Spleen (tissue), 11 donors: Measurements from ENCODE around the gene RC3H1. TPM values are rescaled to one million over a fixed set of nuclear protein-coding genes. Genes with fewer than 3 reads are reported as not detected.
"Not testable (repeated sequence)": the region's sequence is repeated elsewhere in the genome, so short reads cannot be mapped to it uniquely, and the experiment has no call there.

ENCODE experiments used
- DNase-seq: peaks from one replicate; pipeline ENCODE4 v3.0.0-alpha.2; 2020
- H3K27ac ChIP-seq, 8 donors: fragments of 200-600 bp; sonication (generic) in 7 of 8; 1 replicate in 4 of 8; 2 replicates in 4 of 8; pipeline versions ENCODE4 v1.5.0 to v1.8.0; 2016 to 2021; ENCODE audit warnings: inconsistent platforms in 4 of 8, mild to moderate bottlenecking in 4 of 8, moderate library complexity in 1 of 8
- H3K27me3 ChIP-seq, 7 donors: fragments of 200-600 bp; sonication (generic) in 6 of 7; replicated peaks in 1 of 7; 1 replicate in 4 of 7; 2 replicates in 3 of 7; pipeline versions ENCODE4 v1.5.0 to v1.8.0; 2016 to 2021; ENCODE audit warnings: inconsistent platforms in 3 of 7, mild to moderate bottlenecking in 1 of 7
- H3K36me3 ChIP-seq, 6 donors: fragments of 200-600 bp; sonication (generic) in 5 of 6; 1 replicate in 4 of 6; 2 replicates in 2 of 6; pipeline versions ENCODE4 v1.5.0 to v1.8.0; 2016 to 2021; ENCODE audit warnings: inconsistent platforms in 2 of 6
- H3K4me1 ChIP-seq, 6 donors: fragments of 200-600 bp; sonication (generic) in 5 of 6; 1 replicate in 3 of 6; 2 replicates in 3 of 6; pipeline versions ENCODE4 v1.5.0 to v1.8.0; 2016 to 2021; ENCODE audit warnings: inconsistent platforms in 3 of 6
- H3K4me3 ChIP-seq, 8 donors: fragments of 200-600 bp; sonication (generic) in 7 of 8; 1 replicate in 4 of 8; 2 replicates in 4 of 8; pipeline versions ENCODE4 v1.5.0 to v1.8.0; 2016 to 2021; ENCODE audit warnings: inconsistent platforms in 4 of 8, mild to moderate bottlenecking in 4 of 8, moderate library complexity in 2 of 8
- H3K9me3 ChIP-seq, 8 donors: fragments of 200-600 bp; sonication (generic) in 7 of 8; 1 replicate in 4 of 8; 2 replicates in 4 of 8; pipeline versions ENCODE4 v1.5.0 to v1.8.0; 2016 to 2021; ENCODE audit warnings: inconsistent platforms in 4 of 8
- CTCF ChIP-seq, 11 experiments: fragments of 200-600 bp in 7 of 11; fragments of 450-650 bp in 4 of 11; sonication (generic) in 4 of 11; IDR thresholded peaks in 8 of 11; conservative IDR thresholded peaks in 3 of 11; 1 replicate in 7 of 11; 2 replicates in 4 of 11; pipeline versions ENCODE4 v1.4.0 to v1.8.0; 2016 to 2021; ENCODE audit warnings: antibody characterized with exemption in 11 of 11, inconsistent platforms in 4 of 11, mild to moderate bottlenecking in 1 of 11
- POLR2A ChIP-seq, 3 donors: fragments of 450-650 bp; IDR thresholded peaks; one replicate each; pipeline ENCODE4 v1.5.1; 2017; ENCODE audit warnings: antibody characterized with exemption in 3 of 3, mild to moderate bottlenecking in 1 of 3
- POLR2AphosphoS5 ChIP-seq, 3 donors: sonication (generic); formaldehyde crosslinking; IDR thresholded peaks; one replicate each; pipeline ENCODE4 v1.5.1; 2017; ENCODE audit warnings: antibody characterized with exemption in 3 of 3
- WGBS, 5 donors: extraction: QIAGEN DNeasy Blood & Tissue Kit in 3 of 5; methylation state at CpG; one replicate each; pipeline versions ENCODE4 v1.1.5 to v1.1.7; 2013 to 2018; 5-methylcytosine and 5-hydroxymethylcytosine counted together
- intact Hi-C: fragments of 100-400 bp; cut with DNase I; formaldehyde crosslinking; loops from one replicate; pipeline ENCODE4 v1.15.0; 2023; ENCODE audit warnings: low total_unique reads
- polyA plus RNA-seq, 3 donors: library from polyadenylated mRNA; stranded (reverse); fragments of 200-250 nt; gene quantifications; one replicate each; pipeline ENCODE4 v1.2.1, GENCODE V29; 2013
- total RNA-seq, 7 donors: library from RNA; depleted of rRNA in 3 of 7; stranded (reverse); fragments of >200 nt in 3 of 7; fragmentation: NEBNext Ultra II Directional in 4 of 7; extraction: Animal tissue kit (Norgen Biotek cat#: 25700) in 4 of 7; gene quantifications; one replicate each; pipeline versions ENCODE4 v1.1.0 to v1.2.1, GENCODE V29; 2016 to 2021
- donor health status: healthy with polysubstance abuse.
- donor health status: DM: no; HTN: no; CAD: no; lungs with moderate emphysema.
- donor health status: DM: no; HTN: no; CAD: no.
- donor health status: Bipolar disorder and iron deficiency.
- donor health status: healthy.
- donor health status: DM: no; HTN: no; CAD: no.
- donor health status: DM: yes; HTN: yes; CAD: no.

Gene RC3H1
- total and polyA plus RNA-seq, 10 donors, result 3.9 to 64.2 (median 51.4) TPM

GRCh38 chr1:174058624-174059023 lies 36.5 kb upstream of the RC3H1 start:
- Histone ChIP-seq H3K9me3 (no peaks in the 10 kb centered on the region), H3K27ac (no peak overlapping the region), H3K4me1 (no peaks in the 10 kb centered on the region), H3K27me3 (no peaks in the 10 kb centered on the region), H3K36me3 (no peaks in the 10 kb centered on the region), H3K4me3 (no peak overlapping the region)
- TF ChIP-seq POLR2A (IDR thresholded peaks at IDR 0.05) (no peak), CTCF (IDR thresholded peaks at IDR 0.05 in 8 of 11, conservative IDR thresholded peaks at IDR 0.05 in 3 of 11) (no peak), POLR2AphosphoS5 (IDR thresholded peaks at IDR 0.05) (no peak)
- no peak for DNase-seq
- intact Hi-C loops, result no loop called here
- WGBS, 5 donors, result 87 to 98% (median 90%) methylated on average over 4 of the region's 4 CpGs

GRCh38 chr1:174056609-174057008 lies 34.5 kb upstream of the RC3H1 start:
- H3K4me3 ChIP-seq, intact Hi-C loops, H3K4me1 ChIP-seq, H3K36me3 ChIP-seq, H3K9me3 ChIP-seq, DNase-seq, H3K27me3 ChIP-seq, H3K27ac ChIP-seq: not testable (repeated sequence)
- 90 to 98% (median 93%) methylated on average over 10 to 28 of the region's 28 CpGs for WGBS, 5 donors

DNA sequence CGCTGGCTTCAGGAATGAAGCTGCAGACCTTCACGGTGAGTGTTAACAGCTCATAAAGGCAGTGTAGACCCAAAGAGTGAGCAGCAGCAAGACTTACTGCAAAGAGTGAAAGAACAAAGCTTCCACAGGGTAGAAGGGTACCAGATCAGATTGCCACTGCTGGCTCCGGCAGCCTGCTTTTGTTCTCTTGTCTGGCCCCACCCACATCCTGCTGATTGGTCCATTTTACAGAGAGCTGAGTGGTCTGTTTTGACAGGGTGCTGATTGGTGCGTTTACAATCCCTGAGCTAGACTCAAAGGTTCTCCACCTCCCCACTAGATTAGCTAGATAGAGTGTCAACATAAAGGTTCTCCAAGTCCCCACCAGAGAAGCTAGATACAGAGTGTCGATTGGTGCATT lies 33.6 kb upstream of the RC3H1 start:
- H3K4me3 ChIP-seq, H3K9me3 ChIP-seq, intact Hi-C loops, H3K27me3 ChIP-seq, DNase-seq, H3K36me3 ChIP-seq, H3K27ac ChIP-seq, H3K4me1 ChIP-seq: not testable (repeated sequence)
- WGBS, 5 donors, result 94 to 98% (median 96%) methylated on average over 5 of the region's 5 CpGs

- H3K27ac ChIP-seq, result no peak overlapping the region
- H3K27me3 ChIP-seq, result no peaks in the 10 kb centered on the region
- intact Hi-C loops, result no loop called here
- H3K4me3 ChIP-seq, result no peak overlapping the region
- no peaks in the 10 kb centered on the region for H3K9me3 ChIP-seq
- H3K36me3 ChIP-seq, result no peaks in the 10 kb centered on the region
- no peak for DNase-seq
- no peaks in the 10 kb centered on the region for H3K4me1 ChIP-seq
- TF ChIP-seq CTCF (IDR thresholded peaks at IDR 0.05 in 8 of 11, conservative IDR thresholded peaks at IDR 0.05 in 3 of 11) (no peak), POLR2A (IDR thresholded peaks at IDR 0.05) (no peak), POLR2AphosphoS5 (IDR thresholded peaks at IDR 0.05) (no peak)
Measured at GRCh38 chr1:174053826-174054225, 31.7 kb upstream of the RC3H1 start.

DNA sequence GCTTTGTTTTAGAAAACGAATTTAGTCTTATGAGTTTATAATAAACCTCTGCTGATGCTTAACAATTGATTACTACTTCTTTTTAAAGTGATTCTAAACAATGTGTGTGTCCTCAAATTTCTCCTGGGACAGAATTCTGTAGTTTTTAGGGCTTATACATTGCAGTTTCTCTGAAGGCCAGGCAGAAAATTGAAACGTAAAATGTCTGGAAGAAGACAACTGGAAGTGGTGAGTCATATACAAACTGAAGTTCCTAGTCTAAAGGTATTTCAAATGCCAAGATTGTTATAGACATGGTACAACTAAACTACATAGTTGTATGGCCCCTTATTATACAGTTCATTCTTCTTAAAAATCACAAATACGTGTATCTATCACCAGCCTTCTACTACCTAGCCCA lies 30.5 kb upstream of the RC3H1 start:
- Histone ChIP-seq H3K4me1 (no peaks in the 10 kb centered on the region), H3K4me3 (no peak overlapping the region), H3K36me3 (no peaks in the 10 kb centered on the region), H3K27ac (no peak overlapping the region), H3K27me3 (no peaks in the 10 kb centered on the region), H3K9me3 (no peaks in the 10 kb centered on the region)
- 75 to 86% (median 76%) methylated on average over 3 of the region's 3 CpGs for WGBS, 5 donors
- DNase-seq, result no peak
- intact Hi-C loops, result no loop called here
- no peak for TF ChIP-seq POLR2A (IDR thresholded peaks at IDR 0.05)
- TF ChIP-seq POLR2AphosphoS5 (IDR thresholded peaks at IDR 0.05), result no peak
- no peak for TF ChIP-seq CTCF (IDR thresholded peaks at IDR 0.05 in 8 of 11, conservative IDR thresholded peaks at IDR 0.05 in 3 of 11)
